ENCODE data around the gene FAM193A.
"Not testable (repeated sequence)": the region's sequence is repeated elsewhere in the genome, so short reads cannot be mapped to it uniquely, and the experiment has no call there.

Gene FAM193A

GRCh38 chr4:2576290-2576689 is 39.8 kb downstream of the FAM193A start:
- no peak for DNase-seq

GRCh38 chr4:2578106-2578505 is 41.7 kb downstream of the FAM193A start:
- DNase-seq: no peak

GRCh38 chr4:2579910-2580309 is 43.5 kb downstream of the FAM193A start:
- no peak for DNase-seq

DNA sequence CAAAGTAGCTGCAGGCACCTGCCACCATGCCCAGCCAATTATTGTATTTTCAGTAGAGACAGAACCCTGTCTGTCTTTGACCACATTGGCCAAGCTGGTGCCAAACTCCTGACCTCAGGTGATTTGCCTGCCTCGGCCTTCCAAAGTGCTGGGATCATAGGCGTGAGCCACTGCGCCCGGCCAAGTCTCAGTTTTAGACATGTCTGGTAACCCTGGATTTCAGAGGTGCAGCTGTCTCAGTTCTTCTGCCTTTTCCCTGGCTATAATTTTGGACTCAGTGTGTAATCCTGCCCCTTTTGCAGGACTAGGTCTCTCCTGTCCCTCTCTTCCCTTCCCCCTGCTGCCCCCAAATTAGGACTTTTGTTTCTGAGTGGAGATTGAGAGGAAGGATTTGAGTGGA is 46.6 kb downstream of the FAM193A start:
- no peak for DNase-seq

DNA sequence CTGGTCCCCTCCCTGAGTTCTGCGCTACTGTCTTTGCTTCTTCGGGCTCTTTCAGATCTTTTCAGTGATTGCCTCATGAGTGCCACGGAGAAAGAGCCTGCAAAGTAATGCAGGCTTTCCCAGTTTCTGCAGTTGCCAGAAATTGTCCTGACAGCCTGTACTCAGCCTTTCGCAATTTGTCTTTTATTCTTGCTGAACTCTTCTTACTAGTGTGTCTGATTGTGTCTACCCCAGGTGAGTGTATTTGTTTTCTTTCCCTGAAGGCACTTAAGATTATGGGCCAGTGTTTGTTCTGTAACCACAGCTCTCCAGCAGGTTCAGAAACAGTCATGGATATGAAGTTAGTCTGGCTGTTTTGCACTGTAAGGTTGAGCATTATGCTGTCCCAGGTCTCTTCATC is 47.1 kb downstream of the FAM193A start:
- DNase-seq: peak; percentile 62

DNA sequence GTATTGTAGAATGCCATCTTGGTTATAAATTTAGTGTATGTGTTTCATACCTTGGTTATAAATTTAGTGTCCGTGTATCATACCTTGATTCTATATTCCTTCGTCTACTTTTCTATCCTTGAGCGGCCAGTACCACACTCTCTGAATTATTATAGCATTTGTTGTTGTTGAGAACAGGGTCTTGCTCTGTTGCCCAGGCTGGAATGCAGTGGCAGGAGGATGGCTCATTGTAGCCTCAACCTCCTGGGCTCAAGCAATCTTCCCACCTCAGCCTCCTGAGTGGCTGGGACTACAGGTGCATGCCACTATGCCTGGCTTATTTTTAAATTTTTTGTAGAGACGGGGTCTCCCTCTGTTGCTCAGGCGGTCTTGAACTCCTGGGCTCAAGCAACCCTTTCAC is 50.1 kb downstream of the FAM193A start:
- DNase-seq: no peak

- DNase-seq: no peak
Observed at GRCh38 chr4:2587213-2587823, 50.9 kb downstream of the FAM193A start.

DNA sequence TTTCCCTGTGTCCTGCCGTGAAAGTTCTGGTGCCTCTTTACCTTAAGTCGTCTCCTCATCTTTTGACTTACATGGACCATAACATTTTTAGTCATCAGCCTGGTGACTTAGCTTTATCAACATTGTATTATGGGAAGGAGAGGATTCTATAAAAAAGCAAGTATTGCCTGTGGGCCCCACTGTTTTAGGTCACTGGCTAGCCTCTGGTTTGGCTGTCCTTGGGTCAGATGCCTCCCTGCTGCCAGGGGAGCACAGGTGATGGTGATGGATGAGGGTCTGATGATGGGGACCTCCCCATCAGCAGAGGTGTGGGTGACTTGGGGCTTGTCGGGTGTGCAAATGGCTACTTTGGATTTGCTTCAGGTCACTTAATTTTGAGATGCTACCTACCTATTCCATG is 51.8 kb downstream of the FAM193A start:
- no peak for DNase-seq

DNA sequence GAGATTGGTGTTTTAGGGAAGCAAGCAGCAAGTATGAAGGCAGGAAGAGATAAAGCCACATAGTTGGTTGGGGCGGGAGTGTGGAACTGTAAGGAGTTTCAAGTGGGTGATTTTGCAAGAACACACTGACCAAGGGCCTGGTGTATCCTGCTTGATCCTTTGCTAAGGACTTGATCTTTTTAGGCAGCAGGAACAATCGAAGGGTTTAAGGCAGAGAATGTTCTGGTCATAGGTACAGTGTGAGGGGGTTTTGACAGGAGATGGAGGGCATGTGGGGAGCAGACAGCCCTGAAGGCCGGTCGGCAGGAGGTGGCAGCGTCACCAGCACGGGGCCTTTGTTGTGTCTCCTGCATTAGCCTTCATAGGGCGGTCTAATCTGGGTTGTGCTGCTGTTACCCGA is 54.7 kb downstream of the FAM193A start:
- no peak for DNase-seq

- not testable (repeated sequence) for DNase-seq
Observed at GRCh38 chr4:2592014-2592413, 55.6 kb downstream of the FAM193A start.

GRCh38 chr4:2592572-2592971 is 56.1 kb downstream of the FAM193A start:
- no peak for DNase-seq

GRCh38 chr4:2593003-2593402 is 56.6 kb downstream of the FAM193A start:
- no peak for DNase-seq

DNA sequence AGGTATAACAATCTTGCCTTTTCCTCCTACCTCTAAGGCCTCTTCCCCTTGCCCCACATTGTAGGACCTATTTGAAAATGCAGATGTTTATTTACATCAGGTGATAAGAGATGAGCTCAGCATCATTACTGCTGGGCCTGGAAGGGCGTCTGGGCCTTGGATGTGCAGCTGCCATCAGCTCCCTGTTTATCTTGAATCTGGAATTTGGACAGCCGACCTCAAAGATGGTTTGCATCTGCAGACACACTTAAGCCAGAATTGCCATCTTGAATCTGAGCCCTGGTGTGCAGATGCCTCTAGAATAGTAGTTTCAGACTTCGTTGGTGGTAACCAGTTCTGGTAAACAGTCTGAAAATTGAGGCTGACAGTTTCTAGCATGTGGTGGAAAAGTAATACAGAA is 59.0 kb downstream of the FAM193A start:
- DNase-seq: no peak

DNA sequence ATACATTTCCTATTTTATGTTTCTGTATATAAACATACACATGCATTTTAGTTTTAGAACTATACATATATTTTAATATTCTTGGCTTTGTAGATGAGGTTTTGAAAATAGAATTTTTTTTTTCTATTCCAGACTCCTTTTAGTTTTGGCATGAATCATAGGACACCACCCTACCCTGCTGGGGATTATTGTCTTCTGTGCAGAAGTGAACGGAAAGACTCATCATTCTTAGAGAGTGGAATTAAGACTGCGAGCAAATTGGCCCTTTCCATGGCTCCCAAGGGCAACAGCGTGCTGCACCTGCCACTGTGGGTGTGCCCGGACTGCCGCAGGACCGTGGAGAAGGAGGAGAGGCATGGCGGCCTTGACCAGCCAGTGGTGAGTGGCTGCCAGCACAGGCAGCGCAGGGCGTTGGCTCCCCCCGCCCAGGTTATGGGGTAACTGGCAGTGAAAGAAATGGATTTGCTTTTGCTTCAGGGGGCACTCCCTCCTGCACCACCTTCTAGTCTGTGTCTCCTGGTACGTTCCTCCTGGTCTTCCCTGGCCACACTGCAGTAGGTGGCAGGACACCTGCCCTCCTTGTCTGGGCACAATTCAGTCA is 59.6 kb downstream of the FAM193A start:
- no peak for DNase-seq

- DNase-seq: no peak
Observed at GRCh38 chr4:2596611-2597010, 60.2 kb downstream of the FAM193A start.

- no peak for DNase-seq
Observed at GRCh38 chr4:2598511-2599303, 62.3 kb downstream of the FAM193A start.

- DNase-seq: no peak
Observed at GRCh38 chr4:2599304-2599654, 62.8 kb downstream of the FAM193A start.

- DNase-seq: no peak
Observed at GRCh38 chr4:2600878-2601277, 64.4 kb downstream of the FAM193A start.

- no peak for DNase-seq
Observed at GRCh38 chr4:2604614-2605013, 68.2 kb downstream of the FAM193A start.

DNA sequence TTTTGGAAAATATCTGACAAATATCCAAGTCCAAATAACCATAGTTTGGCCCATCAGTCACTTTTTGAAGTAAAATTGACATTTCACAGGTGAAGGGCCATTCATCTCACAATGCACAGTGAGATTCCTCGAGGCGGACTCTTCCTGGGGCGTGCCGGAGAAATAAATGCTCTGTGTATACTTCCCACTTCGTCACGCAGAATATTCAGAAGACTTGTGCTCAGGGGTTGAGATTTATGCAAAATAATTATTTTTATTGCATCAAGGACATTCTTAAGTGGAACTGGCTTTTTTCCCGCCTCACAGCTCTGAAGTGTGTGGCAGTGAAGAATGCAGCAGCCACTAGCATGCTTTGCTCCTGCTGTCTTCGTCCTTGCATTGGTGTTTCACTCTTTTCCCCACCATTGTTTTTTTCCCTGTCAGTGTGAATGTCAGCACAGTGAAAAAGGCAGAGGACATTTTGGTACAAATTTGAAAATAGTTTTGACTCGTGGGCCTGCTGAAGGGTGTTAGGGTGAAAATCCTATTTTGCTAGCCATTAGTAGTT is 70.6 kb downstream of the FAM193A start:
- DNase-seq: no peak

DNA sequence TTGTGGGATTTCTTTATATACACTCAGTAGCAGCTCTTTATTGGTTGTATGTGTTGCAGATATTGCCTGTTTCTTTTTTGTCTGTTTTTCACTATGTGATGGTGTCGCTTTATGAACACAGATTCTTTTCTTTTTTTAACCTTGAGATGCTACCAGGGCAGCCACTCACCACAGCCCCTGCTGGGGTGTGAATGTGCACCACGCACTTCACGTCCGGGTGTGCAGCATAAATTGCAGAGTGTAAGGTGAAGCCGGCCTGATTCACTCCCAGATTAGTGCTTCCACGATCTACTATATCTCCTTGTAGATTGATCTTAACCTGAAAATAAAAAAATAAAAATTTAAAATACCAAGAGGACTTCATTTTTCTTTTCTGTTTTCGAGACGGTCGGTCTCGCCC is 71.4 kb downstream of the FAM193A start:
- no peak for DNase-seq

- no peak for DNase-seq
Observed at GRCh38 chr4:2608291-2608690, 71.8 kb downstream of the FAM193A start.

- no peak for DNase-seq
Observed at GRCh38 chr4:2615821-2616220, 79.4 kb downstream of the FAM193A start.

- no peak for DNase-seq
Observed at GRCh38 chr4:2617955-2618354, 81.5 kb downstream of the FAM193A start.

Measured in NCI-H510A treated with DMSO at 0.1 percent for 48 hours (cell line).